ENCODE data around the gene ADAP1.

ADAP1 gene

DNA sequence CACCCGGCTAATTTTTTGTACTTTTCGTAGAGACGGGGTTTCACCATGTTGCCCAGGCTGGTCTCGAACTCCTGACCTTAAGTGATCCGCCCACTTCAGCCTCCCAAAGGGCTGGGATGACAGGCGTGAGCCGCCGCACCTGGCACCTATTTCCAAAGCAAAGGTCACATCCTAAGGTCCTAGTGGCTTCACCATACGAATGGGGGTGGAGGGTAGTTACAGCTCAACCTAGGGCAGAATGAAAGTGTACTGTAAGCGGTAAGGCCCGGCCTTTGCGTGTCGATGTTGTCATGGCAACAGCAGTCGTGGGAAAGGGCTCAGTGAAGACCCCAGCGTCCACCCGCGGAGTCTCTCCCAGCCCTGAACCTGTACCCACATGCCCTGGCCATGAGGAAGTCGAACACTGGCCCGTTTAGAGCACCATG lies 22.4 kb upstream of the ADAP1 start:
- in situ Hi-C loops (cut with MboI; ENCODE audit: low sequenced_read_pairs), result no loop called here

DNA sequence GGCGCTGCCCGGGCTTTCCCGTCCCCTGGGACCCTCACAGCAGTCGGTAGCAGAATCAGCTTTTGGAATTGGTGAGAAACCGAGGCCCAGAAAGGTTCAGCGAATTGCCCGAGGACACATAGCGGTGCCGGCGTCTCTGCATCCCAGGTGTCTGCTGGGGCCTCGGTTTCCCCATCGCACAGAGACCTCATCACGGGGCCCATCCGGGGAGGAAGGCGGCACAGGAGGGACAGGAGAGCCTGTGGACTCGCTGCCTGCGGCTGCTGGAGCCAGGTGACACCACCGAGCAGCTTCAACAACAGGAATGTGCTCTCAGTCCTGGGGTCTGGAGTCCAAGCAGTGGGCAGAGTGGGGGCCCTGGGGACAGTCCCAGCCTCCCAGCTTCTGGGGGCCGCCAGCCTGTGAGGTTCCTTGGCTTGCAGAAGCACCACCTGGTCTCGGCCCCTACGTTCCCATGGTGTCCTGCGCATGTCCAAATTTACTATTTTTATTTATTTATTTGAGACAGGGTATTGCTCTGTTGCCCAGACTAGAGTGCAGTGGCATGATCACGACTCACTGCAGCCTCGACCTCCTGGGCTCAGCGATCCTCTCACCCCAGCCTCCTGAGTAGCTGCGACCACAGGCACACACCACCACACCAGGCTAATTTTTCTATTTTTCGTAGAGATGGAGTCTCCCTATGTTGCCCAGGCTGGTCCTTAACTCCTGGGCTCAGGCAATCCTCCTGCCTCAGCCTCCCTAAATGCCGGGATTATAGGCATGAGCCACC lies 21.4 kb upstream of the ADAP1 start:
- in situ Hi-C loops (cut with MboI; ENCODE audit: low sequenced_read_pairs), result no loop called here

- in situ Hi-C loops (cut with MboI; ENCODE audit: low sequenced_read_pairs), result no loop called here
These were observed 20.6 kb upstream of the ADAP1 start, which contains the start of gene COX19 for GRCh38 chr7:974820-975681. TSS of gene COX19 (minus strand) at chr7:975549. CDS start at chr7:975509, 40 bp downstream.

- in situ Hi-C loops (cut with MboI; ENCODE audit: low sequenced_read_pairs), result no loop called here
These were observed 19.7 kb upstream of the ADAP1 start for GRCh38 chr7:974172-974571.

DNA sequence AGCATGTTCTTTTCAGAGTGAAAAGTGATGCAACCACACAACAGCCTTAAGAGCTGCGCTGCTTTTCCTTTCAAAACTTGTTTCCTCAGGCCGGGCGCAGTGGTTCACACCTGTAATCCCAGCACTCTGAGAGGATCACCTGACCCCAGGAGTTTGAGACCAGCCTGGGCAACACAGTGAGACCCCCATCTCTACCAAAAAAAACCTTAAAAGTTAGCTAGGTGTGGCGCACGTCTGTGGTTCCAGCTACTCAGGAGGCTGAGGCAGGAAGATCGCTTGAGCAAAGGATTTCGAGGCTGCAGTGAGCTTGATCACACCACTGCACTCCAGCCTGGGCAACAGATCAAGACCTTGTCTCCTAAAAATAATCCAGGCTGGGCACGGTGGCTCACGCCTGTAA lies 18.8 kb upstream of the ADAP1 start:
- in situ Hi-C loops (cut with MboI; ENCODE audit: low sequenced_read_pairs), result no loop called here

DNA sequence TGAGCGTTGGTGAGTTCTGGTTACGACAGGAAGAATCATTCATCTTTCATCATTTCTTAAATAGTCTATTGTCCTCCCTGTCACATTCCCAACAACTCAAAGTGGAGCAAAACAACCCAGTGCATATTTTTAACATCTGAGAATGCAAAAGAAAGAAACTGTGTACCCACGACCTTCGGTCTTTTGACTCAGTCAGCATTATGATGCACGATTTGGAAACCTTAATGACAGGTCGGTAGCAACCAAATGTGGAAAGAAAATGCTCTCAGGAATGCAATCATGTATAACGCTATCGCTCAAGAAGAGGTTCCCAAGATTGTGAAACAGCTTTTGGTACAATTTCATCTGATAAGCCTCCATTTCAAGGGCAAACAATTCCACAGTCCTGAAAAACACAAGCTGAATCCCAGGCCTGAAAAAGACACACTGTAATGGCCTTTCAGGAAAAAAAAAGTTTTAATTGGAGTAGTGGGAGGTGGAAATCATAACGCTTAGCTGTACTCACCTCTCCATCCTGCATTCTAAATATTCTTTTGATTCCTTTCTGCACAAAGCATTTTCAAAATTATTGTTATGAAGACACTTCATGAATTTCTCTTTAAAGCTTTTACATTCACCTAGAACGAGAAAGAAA lies 18.3 kb upstream of the ADAP1 start:
- in situ Hi-C loops (cut with MboI; ENCODE audit: low sequenced_read_pairs), result no loop called here

DNA sequence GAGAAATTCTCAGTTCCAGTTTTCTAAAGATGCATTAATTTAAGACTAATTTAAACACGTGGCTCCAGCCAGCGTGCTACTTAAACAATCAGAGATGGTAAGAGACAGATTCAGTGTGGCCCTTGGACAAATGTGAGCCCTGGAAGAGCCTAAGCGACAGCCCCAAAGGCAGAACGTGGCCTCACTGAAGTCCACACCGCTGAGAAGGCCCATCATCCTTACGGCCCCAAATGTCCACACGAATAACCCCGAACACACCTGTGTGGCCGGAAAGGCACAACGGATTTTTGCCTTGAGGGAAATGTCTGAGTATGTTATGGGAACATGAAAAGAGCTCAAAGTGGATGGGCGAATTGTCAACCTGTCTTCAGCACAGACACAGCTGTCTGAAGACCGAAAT lies 17.6 kb upstream of the ADAP1 start:
- in situ Hi-C loops (cut with MboI; ENCODE audit: low sequenced_read_pairs), result no loop called here

- in situ Hi-C loops (cut with MboI; ENCODE audit: low sequenced_read_pairs), result no loop called here
These were observed 16.3 kb upstream of the ADAP1 start for GRCh38 chr7:970744-971143.

DNA sequence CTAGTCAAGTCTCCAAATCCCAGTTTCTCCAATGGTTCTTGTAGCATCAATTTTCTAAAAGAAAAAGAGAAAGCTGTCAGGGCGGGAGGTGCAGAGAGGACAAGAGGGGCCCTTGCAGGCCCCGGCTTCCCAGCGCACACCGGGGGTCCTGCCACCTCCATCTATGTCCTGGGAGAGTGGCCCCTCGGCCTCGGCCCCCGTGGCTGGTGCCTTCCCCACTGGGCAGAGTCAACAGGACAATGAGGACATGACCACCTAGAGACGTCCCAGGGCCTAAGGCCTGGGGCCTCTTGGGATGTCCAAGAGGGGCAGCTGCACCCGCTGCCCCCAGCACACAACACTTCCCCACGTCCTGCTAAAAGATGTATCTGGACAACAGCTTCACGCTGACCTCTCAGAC lies 14.9 kb upstream of the ADAP1 start:
- in situ Hi-C loops (cut with MboI; ENCODE audit: low sequenced_read_pairs), result no loop called here

- in situ Hi-C loops (cut with MboI; ENCODE audit: low sequenced_read_pairs), result no loop called here
These were observed 14.0 kb upstream of the ADAP1 start for GRCh38 chr7:968205-969105.

GRCh38 chr7:967361-968082 lies 13.0 kb upstream of the ADAP1 start:
- in situ Hi-C loops (cut with MboI; ENCODE audit: low sequenced_read_pairs), result no loop called here

- in situ Hi-C loops (cut with MboI; ENCODE audit: low sequenced_read_pairs), result no loop called here
These were observed 12.0 kb upstream of the ADAP1 start for GRCh38 chr7:966291-967069.

- in situ Hi-C loops (cut with MboI; ENCODE audit: low sequenced_read_pairs), result no loop called here
These were observed 10.1 kb upstream of the ADAP1 start for GRCh38 chr7:964401-965231.

GRCh38 chr7:963236-964078 lies 9.0 kb upstream of the ADAP1 start:
- in situ Hi-C loops (cut with MboI; ENCODE audit: low sequenced_read_pairs), result no loop called here

DNA sequence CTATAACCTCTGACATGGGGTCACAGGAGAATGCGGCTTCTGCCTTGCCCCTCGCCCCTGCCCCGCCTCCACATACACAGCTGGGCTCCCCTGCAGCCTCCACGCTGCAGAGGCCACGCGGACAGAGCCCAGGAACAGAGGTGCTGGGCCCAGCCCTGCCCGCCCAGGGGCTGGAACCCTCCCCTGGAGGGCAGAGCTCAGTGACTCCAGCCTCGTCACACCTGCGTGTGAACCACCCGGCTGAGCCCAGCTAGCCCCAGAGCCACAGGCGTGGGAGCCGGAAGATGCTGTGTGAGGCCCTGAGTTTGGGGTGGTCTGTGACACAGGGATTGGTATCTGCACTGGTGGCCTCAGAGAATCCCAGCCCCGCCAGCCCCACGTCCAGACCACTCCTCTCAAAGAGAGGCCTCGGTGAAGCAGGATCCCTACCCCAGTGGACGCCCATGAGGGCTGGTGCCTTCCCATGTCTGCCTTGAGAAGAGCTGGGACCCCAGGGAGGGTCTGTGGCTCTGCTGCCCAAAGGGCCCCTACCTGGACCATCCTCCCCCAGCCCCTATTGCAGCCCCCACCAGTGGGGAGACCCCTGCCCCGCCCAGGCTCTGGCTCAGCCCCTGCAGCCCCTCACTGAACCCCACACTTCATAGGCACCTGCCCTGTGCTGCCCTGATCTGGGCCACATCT lies 8.1 kb upstream of the ADAP1 start:
- in situ Hi-C loops (cut with MboI; ENCODE audit: low sequenced_read_pairs), result no loop called here

DNA sequence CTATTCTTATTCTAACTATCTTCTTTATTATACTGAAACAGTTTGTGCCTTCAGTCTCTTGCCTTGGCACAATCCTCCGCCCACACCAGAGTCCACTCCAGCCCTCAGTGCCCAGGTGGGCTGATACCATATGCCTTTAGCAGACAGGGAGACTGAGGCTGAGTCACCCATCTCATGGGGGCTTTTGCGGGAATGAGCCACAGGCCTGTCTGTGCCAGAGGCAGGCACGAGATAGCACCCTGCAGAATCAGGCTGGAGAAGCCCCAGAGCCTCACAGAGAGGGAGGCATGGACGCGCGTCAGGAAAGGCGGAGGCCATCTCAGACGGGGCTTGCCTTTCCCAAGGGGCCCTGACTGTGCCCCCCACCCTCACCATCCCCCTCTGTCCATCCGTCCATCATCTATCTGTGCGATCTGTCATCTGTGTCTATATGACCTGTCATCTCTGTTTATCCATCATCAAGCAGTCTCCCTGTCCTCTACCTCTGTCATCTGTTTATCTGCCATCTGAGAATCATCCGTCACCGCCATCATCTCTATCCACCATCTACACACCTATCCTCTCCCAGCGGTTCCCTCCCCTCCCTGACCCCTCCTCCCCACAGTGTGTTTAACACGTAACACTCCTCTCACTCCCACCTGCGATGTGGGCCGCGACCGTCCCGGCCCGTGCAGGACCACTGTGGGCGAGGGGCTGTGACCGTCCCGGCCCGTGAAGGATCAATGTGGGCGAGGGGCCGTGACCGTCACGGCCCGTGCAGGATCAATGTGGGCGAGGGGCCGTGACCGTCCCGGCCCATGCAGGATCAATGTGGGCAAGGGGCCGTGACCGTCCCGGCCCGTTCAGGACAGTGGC lies 7.3 kb upstream of the ADAP1 start:
- in situ Hi-C loops (cut with MboI; ENCODE audit: low sequenced_read_pairs), result no loop called here

All from HL-60/S4 (cell line).